HEK293 (cell line): ENCODE measurements around the gene NHLH1.
A peak's percentile ranks its signal among the peaks of the same experiment; 100 is the strongest.

ENCODE experiments used
- CTCF ChIP-seq: fragments of 450-650 bp; formaldehyde crosslinking; IDR thresholded peaks from 2 replicates; pipeline ENCODE4 v1.5.1; 2016; ENCODE audit warnings: missing biosample characterization, missing genetic modification characterization
- PRDM6 ChIP-seq: fragments of 450-650 bp; formaldehyde crosslinking; IDR thresholded peaks from 2 replicates; pipeline ENCODE4 v1.5.1; 2017; ENCODE audit warnings: missing biosample characterization, missing genetic modification characterization
- SALL2 ChIP-seq: fragments of 450-650 bp; formaldehyde crosslinking; IDR thresholded peaks from 2 replicates; pipeline ENCODE4 v1.5.0; 2017; ENCODE audit warnings: missing biosample characterization, mild to moderate bottlenecking, missing genetic modification characterization, borderline replicate concordance
- ZBTB1 ChIP-seq: fragments of 450-650 bp; formaldehyde crosslinking; IDR thresholded peaks from 2 replicates; pipeline ENCODE4 v1.5.1; 2016; ENCODE audit warnings: missing biosample characterization, missing genetic modification characterization
- ZEB2 ChIP-seq: fragments of 450-650 bp; formaldehyde crosslinking; IDR thresholded peaks from 2 replicates; pipeline ENCODE4 v1.5.1; 2016; ENCODE audit warnings: missing biosample characterization, missing genetic modification characterization
- ZNF138 ChIP-seq: fragments of 450-650 bp; formaldehyde crosslinking; IDR thresholded peaks from 2 replicates; pipeline ENCODE4 v1.5.1; 2016; ENCODE audit warnings: missing biosample characterization, missing genetic modification characterization, borderline replicate concordance
- ZNF311 ChIP-seq: fragments of 450-650 bp; formaldehyde crosslinking; IDR thresholded peaks from 2 replicates; pipeline ENCODE4 v1.5.1; 2017; ENCODE audit warnings: missing biosample characterization, missing genetic modification characterization, borderline replicate concordance
- ZNF626 ChIP-seq: fragments of 450-650 bp; sonication (Bioruptor Pico); formaldehyde crosslinking; IDR thresholded peaks from 2 replicates; pipeline ENCODE4 v1.5.1; 2018; ENCODE audit warnings: missing biosample characterization, missing genetic modification characterization, inconsistent platforms

GRCh38 chr1:160416369-160416768, 49.5 kb downstream of the NHLH1 start:
- no peak for TF ChIP-seq ZNF138 (tag by site-specific recombination)
- peak; percentile 77 for TF ChIP-seq CTCF (tag by site-specific recombination)
- TF ChIP-seq ZEB2 (tag by site-specific recombination): no peak
- no peak for TF ChIP-seq ZBTB1 (tag by site-specific recombination)
- no peak for TF ChIP-seq SALL2 (tag by site-specific recombination)
- TF ChIP-seq PRDM6 (tag by site-specific recombination): no peak
- no peak for TF ChIP-seq ZNF626 (tag by site-specific recombination)
- TF ChIP-seq ZNF311 (tag by site-specific recombination): no peak
